DOHH2 (cell line): ENCODE data around the gene LIMK1.

Experiments used
- EZH2phosphoT487 ChIP-seq: fragments of 200-600 bp; sonication (generic); IDR thresholded peaks from 2 replicates; pipeline ENCODE4 v1.6.1; 2017; ENCODE audit warnings: borderline replicate concordance, mild to moderate bottlenecking, antibody characterized with exemption, low read length, moderate library complexity, mixed read lengths
- TF ChIP-seq, protein P1 (sequence below): fragments of 200-600 bp; sonication (generic); IDR thresholded peaks from one replicate; pipeline ENCODE4 v1.5.1; 2014; ENCODE audit warnings: antibody characterized with exemption, mild to moderate bottlenecking, low read depth, low read length; ENCODE audit not compliant: poor library complexity, severe bottlenecking

DNA sequence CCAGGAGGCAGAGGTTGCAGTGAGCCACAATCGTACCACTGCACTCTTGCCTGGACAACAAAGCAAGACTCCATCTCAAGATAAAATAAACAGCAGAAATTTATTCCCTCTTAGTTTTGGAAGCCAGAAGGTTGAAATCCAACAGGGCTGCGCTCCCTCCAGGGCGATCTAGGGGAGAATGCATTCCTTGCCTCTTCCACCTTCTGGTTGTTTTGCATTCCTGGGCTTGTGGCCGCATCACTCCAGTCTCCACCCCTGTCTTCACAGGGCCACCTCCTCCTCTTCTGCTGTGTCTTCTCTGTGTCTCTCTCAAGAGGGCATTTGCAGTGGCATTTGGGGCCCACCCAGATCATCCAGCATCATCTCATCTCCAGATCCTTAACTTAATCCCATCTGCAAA is 36.2 kb downstream of the LIMK1 start:
- TF ChIP-seq, protein P1, sequence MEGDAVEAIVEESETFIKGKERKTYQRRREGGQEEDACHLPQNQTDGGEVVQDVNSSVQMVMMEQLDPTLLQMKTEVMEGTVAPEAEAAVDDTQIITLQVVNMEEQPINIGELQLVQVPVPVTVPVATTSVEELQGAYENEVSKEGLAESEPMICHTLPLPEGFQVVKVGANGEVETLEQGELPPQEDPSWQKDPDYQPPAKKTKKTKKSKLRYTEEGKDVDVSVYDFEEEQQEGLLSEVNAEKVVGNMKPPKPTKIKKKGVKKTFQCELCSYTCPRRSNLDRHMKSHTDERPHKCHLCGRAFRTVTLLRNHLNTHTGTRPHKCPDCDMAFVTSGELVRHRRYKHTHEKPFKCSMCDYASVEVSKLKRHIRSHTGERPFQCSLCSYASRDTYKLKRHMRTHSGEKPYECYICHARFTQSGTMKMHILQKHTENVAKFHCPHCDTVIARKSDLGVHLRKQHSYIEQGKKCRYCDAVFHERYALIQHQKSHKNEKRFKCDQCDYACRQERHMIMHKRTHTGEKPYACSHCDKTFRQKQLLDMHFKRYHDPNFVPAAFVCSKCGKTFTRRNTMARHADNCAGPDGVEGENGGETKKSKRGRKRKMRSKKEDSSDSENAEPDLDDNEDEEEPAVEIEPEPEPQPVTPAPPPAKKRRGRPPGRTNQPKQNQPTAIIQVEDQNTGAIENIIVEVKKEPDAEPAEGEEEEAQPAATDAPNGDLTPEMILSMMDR = no peak
- TF ChIP-seq EZH2phosphoT487 = no peak
